ENCODE measurements around the gene GATM.

The GATM gene

DNA sequence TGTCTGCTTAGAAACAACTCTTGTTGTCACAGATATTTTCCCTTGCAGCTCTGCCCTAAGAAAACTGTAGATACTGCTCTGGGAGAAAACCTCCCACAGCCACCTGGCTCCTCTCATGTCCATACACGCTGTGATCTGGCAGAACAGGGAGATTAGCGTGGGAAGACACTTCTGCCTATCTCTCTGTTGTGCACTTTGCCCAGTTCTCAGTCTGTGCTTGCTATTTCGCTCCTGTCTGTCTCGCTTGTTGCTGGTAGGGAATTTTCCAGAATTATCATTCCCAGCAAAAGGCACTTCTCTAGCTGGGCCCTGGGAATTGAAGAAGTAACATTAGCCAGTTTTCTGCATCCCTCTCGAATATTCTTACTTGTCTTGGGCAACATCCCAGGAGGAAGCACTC, 8.1 kb upstream of the GATM start:
- no peaks in the 10 kb centered on the region for H3K9me3 ChIP-seq (ENCODE audit: control insufficient read depth, insufficient read depth, low read depth, low read length)
- no peaks in the 10 kb centered on the region for H3K4me1 ChIP-seq (ENCODE audit: control insufficient read depth, insufficient read depth, low read length)
- H3K27ac ChIP-seq (ENCODE audit: low read depth, low read length) = no peak overlapping the region
- H3K9ac ChIP-seq (ENCODE audit: low read length) = no peak overlapping the region
- H3K4me3 ChIP-seq (ENCODE audit: low read depth, low read length) = no peak overlapping the region
- no peaks in the 10 kb centered on the region for H3K36me3 ChIP-seq (ENCODE audit: control insufficient read depth, insufficient read depth, low read length)
- 0 out of 2 replicates have a peak, but pooled peaks cover 3% of the 10 kb centered on the region for H3K27me3 ChIP-seq (ENCODE audit: control insufficient read depth, insufficient read depth, low read length)

DNA sequence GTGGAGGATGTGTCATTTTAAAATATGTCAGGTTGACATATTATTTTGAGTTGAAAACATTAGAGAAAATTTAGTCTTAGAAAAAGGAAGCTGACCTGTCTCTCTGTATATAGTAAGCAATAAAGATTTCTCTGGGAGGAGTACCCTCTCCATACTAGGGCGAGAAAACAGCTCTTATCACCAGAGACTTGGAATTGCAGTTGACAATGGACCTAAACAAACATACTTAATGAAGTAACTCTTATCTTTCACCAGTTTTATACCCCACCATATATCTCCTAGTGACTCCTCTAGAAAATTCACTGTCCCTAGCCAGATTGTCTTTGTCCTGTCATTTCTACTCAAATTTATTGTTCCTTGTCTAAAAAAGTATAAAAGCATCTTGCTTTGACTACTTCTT, 7.2 kb upstream of the GATM start:
- Histone ChIP-seq H3K27me3 (ENCODE audit: control insufficient read depth, insufficient read depth, low read length) (0 out of 2 replicates have a peak, but pooled peaks cover 4% of the 10 kb centered on the region), H3K9ac (ENCODE audit: low read length) (no peak overlapping the region), H3K36me3 (ENCODE audit: control insufficient read depth, insufficient read depth, low read length) (no peaks in the 10 kb centered on the region), H3K27ac (ENCODE audit: low read depth, low read length) (no peak overlapping the region), H3K4me1 (ENCODE audit: control insufficient read depth, insufficient read depth, low read length) (no peaks in the 10 kb centered on the region), H3K9me3 (ENCODE audit: control insufficient read depth, insufficient read depth, low read depth, low read length) (no peaks in the 10 kb centered on the region), H3K4me3 (ENCODE audit: low read depth, low read length) (no peak overlapping the region)

DNA sequence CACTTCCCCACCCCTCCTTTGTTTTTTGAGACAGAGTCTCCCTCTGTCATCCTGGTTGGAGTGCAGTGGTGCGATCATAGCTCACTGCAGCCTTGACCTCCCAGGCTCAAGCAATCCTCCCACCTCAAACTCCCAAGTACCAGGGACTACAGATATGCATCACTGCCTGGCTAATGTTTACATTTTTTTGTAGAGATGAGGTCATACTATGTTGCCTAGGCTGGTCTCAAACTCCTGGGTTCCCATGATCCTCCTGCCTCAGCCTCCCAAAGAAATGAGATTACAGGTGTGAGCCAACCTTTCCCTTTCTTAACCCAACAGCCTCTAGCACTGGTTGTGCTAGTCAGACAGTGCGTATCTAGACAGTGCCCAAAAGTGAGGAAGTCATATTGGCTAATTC, 6.4 kb upstream of the GATM start:
- no peak overlapping the region for H3K27ac ChIP-seq (ENCODE audit: low read depth, low read length)
- H3K27me3 ChIP-seq (ENCODE audit: control insufficient read depth, insufficient read depth, low read length) = 0 out of 2 replicates have a peak, but pooled peaks cover 9% of the 10 kb centered on the region
- H3K4me3 ChIP-seq (ENCODE audit: low read depth, low read length) = no peak overlapping the region
- H3K9me3 ChIP-seq (ENCODE audit: control insufficient read depth, insufficient read depth, low read depth, low read length) = no peaks in the 10 kb centered on the region
- no peaks in the 10 kb centered on the region for H3K36me3 ChIP-seq (ENCODE audit: control insufficient read depth, insufficient read depth, low read length)
- no peak overlapping the region for H3K9ac ChIP-seq (ENCODE audit: low read length)
- no peaks in the 10 kb centered on the region for H3K4me1 ChIP-seq (ENCODE audit: control insufficient read depth, insufficient read depth, low read length)

DNA sequence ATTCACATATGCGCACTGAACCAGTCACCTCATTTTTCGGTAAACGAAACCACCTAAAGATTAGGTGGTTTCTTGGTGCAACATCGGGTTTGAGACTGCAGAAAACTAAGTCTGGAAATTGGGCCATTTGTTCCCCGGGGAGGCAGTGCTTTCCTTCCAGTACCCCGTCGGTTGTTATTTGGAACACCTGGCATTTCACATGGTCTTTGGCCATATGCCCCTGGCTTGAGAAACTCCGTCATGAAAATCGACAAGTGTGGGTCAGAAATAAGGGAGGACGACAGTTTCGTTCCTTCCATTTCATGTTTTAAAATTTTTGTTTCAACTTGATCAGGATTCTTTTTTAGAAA, 544 bp upstream of the GATM start:
- peaks cover 17% of the 10 kb centered on the region; the same call in 1 of the 2 replicates for H3K4me1 ChIP-seq (ENCODE audit: control insufficient read depth, insufficient read depth, low read length)
- H3K9me3 ChIP-seq (ENCODE audit: control insufficient read depth, insufficient read depth, low read depth, low read length) = no peaks in the 10 kb centered on the region
- no peak overlapping the region for H3K27ac ChIP-seq (ENCODE audit: low read depth, low read length)
- H3K36me3 ChIP-seq (ENCODE audit: control insufficient read depth, insufficient read depth, low read length) = no peaks in the 10 kb centered on the region
- H3K4me3 ChIP-seq (ENCODE audit: low read depth, low read length) = peak overlapping the region; percentile 67
- H3K27me3 ChIP-seq (ENCODE audit: control insufficient read depth, insufficient read depth, low read length) = peaks cover 53% of the 10 kb centered on the region
- H3K9ac ChIP-seq (ENCODE audit: low read length) = no peak overlapping the region

DNA sequence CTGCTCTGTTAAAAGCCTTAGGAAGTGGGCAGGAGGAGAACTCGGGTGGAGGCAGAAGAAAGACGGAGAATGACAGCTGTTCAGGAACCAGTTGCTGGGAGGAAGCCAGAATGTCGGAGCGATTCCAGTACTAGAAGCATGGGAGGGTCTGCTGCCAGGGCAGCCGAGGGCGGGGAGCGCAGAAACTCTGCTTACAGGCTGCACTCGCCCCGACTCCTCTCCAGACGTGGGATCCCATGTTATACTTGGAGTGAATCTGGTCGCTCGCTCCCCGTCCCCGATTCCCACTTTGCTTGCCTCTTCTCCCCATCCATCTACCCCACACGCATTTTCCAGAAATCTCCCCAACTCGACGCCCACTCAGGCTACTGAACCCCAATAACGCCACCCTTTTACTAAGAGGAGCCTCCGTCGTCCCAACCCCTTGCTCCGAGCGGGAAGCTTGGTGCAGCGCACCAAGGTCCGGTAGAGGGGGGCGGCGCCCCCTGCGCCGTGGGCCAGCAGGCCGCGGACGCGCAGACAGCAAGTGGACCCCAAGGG, 665 bp downstream of the GATM start:
- H3K27ac ChIP-seq (ENCODE audit: low read depth, low read length) = no peak overlapping the region

DNA sequence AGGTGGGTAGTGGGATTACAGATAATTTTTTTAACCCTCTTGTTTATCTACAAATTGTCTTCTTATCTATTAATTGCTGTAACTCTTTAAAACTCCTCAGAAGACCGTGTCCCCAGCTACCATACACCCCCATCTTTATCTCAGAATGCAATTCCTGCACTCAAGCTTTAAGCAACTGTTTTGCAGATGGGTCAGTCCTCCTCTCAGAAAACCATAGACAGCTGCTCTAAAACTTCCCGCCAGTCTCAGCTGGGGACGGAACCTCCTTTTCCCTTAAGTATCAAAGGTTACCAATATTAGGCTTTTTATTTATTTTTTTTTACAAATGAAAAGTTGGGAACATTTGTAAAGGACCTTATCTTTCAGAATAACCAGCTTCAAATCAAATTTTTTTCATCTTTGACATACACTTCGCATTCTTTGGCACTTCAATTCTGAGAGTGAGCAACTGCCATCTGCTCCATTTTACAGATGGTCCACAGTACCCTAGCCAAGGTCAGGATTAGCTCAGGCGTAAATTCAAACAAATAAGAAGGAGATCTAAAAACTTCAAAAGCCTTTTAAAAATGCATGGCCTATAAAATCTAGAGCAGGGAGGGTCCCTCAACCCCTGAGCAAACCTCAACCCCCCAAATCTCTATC, 1.3 kb downstream of the GATM start:
- Histone ChIP-seq H3K4me1 (ENCODE audit: control insufficient read depth, insufficient read depth, low read length) (peaks cover 20% of the 10 kb centered on the region), H3K9ac (ENCODE audit: low read length) (no peak overlapping the region), H3K27me3 (ENCODE audit: control insufficient read depth, insufficient read depth, low read length) (peaks cover 53% of the 10 kb centered on the region), H3K9me3 (ENCODE audit: control insufficient read depth, insufficient read depth, low read depth, low read length) (no peaks in the 10 kb centered on the region), H3K36me3 (ENCODE audit: control insufficient read depth, insufficient read depth, low read length) (no peaks in the 10 kb centered on the region), H3K4me3 (ENCODE audit: low read depth, low read length) (peak overlapping the region; percentile 67), H3K27ac (ENCODE audit: low read depth, low read length) (no peak overlapping the region)

More for the DNA sequence above, 665 bp downstream of the GATM start:
- H3K9me3 ChIP-seq (ENCODE audit: control insufficient read depth, insufficient read depth, low read depth, low read length) = no peaks in the 10 kb centered on the region
- peak overlapping the region; percentile 67 for H3K4me3 ChIP-seq (ENCODE audit: low read depth, low read length)
- peaks cover 17% of the 10 kb centered on the region; the same call in 1 of the 2 replicates for H3K4me1 ChIP-seq (ENCODE audit: control insufficient read depth, insufficient read depth, low read length)
- peak overlapping the region; percentile 60 for H3K9ac ChIP-seq (ENCODE audit: low read length)
- peaks cover 53% of the 10 kb centered on the region for H3K27me3 ChIP-seq (ENCODE audit: control insufficient read depth, insufficient read depth, low read length)
- no peaks in the 10 kb centered on the region for H3K36me3 ChIP-seq (ENCODE audit: control insufficient read depth, insufficient read depth, low read length)

DNA sequence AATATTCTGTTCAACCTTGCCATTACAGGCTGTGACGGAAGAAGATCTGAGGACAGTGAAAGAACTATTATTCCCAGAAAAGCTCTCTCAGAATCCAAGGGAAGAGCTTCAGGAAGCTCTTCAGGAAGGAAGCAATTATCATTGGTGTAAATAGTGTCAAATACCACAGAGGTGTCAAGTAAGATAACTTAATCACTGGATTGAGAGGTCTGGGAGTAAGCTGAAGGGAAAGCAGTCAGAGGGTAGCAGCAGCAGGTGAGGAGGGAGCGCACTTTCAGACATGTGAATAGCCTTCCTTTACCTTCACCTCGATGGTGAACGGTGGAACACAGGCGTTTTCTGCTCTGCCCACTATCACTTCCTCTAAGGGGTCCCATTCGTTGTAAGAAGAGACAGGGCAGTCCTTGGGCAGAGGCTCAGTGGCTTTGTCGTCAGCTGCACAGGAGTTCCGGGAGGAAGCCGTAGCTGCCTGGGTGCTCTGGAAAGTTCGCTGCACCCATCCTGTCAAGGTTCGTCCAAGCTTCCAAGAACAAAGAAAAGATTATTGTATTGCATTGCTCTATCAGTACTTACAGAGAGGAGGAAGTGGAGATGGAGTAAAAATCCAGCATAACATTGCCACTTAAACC, 1.9 kb downstream of the GATM start:
- peaks cover 26% of the 10 kb centered on the region for H3K4me1 ChIP-seq (ENCODE audit: control insufficient read depth, insufficient read depth, low read length)
- no peak overlapping the region for H3K27ac ChIP-seq (ENCODE audit: low read depth, low read length)
- peaks cover 50% of the 10 kb centered on the region for H3K27me3 ChIP-seq (ENCODE audit: control insufficient read depth, insufficient read depth, low read length)

DNA sequence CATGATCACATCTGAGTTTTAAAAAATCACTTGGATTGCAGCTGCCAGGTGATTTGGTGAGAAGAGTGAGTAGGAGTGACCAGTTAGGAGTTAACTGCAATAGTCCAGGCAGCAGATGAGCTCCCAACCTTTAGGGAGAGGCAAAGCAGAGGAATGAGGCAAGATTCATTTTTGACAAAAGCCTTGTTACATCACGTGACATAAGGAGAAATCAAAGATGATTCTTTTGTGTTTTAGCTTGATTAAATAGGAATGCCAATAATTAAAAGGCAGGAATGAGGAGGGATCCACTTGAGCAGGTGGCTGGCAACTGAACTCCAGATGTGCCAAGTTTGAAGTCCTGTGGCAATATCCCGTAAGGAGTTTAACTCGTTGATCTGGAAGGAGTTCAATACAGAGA, 2.5 kb downstream of the GATM start:
- no peaks in the 10 kb centered on the region for H3K36me3 ChIP-seq (ENCODE audit: control insufficient read depth, insufficient read depth, low read length)
- no peak overlapping the region for H3K9ac ChIP-seq (ENCODE audit: low read length)
- H3K4me3 ChIP-seq (ENCODE audit: low read depth, low read length) = no peak overlapping the region
- H3K9me3 ChIP-seq (ENCODE audit: control insufficient read depth, insufficient read depth, low read depth, low read length) = no peaks in the 10 kb centered on the region
- peaks cover 27% of the 10 kb centered on the region for H3K4me1 ChIP-seq (ENCODE audit: control insufficient read depth, insufficient read depth, low read length)
- H3K27me3 ChIP-seq (ENCODE audit: control insufficient read depth, insufficient read depth, low read length) = peaks cover 50% of the 10 kb centered on the region
- no peak overlapping the region for H3K27ac ChIP-seq (ENCODE audit: low read depth, low read length)

More for the DNA sequence above, 1.9 kb downstream of the GATM start:
- Histone ChIP-seq H3K4me3 (ENCODE audit: low read depth, low read length) (0 out of 2 replicates have a peak overlapping the region, but pooled peaks have one; percentile 6), H3K9ac (ENCODE audit: low read length) (no peak overlapping the region), H3K9me3 (ENCODE audit: control insufficient read depth, insufficient read depth, low read depth, low read length) (no peaks in the 10 kb centered on the region), H3K36me3 (ENCODE audit: control insufficient read depth, insufficient read depth, low read length) (no peaks in the 10 kb centered on the region)

DNA sequence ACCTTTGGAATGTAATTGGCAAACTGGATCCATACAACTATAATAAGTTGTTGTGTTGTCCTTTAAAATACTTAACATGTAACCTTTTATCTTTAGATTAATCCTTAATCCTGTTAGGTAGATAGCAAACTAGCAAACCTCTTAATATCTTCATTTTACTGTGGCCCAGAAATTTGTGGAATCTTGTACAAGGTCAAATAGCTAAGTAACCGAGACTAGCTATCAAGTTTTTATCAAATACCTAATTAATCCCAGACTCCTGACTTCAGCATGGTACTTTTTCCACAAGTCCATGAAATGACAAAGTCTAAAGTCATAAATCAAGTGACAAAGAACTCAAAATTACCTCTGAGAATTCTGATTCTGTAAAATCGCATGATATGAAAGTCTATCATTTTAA, 4.4 kb downstream of the GATM start:
- Histone ChIP-seq H3K4me3 (ENCODE audit: low read depth, low read length) (no peak overlapping the region), H3K27ac (ENCODE audit: low read depth, low read length) (no peak overlapping the region), H3K9ac (ENCODE audit: low read length) (no peak overlapping the region), H3K9me3 (ENCODE audit: control insufficient read depth, insufficient read depth, low read depth, low read length) (no peaks in the 10 kb centered on the region), H3K4me1 (ENCODE audit: control insufficient read depth, insufficient read depth, low read length) (peaks cover 27% of the 10 kb centered on the region), H3K27me3 (ENCODE audit: control insufficient read depth, insufficient read depth, low read length) (peaks cover 37% of the 10 kb centered on the region), H3K36me3 (ENCODE audit: control insufficient read depth, insufficient read depth, low read length) (no peaks in the 10 kb centered on the region)

DNA sequence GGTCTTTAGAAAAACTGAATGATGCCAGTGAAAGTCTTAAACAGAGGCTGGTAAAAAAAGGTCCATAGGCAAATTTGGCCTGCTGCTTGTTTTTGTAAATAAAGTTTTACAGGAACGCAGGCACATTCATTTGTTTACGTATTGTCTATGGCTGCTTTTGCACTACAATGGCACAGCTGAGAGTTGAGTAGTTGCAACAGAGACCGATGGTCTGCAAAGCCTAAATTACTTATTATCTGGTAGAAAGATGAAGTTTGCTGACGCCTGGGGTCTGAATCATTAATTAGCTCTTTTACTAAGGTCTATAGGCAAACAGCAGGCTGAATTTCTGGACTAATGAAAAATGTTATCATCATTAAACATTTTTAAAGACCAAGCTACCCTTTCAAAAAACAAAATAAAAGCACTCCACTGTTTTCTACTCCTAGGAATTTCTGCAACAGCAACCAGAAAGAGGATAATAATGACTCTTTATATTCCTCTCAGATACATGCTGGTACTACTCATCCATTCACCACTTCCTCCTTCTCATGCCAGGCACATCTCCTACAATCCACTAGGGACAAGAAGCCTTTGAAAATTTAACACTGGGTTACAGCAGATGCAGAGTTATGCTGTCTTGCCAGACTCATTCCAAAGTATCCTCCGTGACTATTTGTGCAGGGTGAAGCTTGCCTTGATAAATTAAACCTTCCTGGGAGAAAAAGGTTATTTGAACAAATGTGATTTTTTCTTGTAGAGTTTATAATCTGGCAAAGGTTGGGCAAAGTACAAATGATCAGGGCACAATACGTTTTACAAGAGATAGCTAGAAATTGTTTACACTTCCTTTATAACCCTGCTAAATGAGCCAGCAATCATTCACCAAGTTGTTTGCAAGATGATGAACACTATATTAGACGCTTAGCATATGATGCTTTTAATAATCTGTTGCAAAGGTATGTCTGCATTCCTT, 6.0 kb downstream of the GATM start:
- no peak overlapping the region for H3K9ac ChIP-seq (ENCODE audit: low read length)
- H3K9me3 ChIP-seq (ENCODE audit: control insufficient read depth, insufficient read depth, low read depth, low read length) = no peaks in the 10 kb centered on the region
- H3K27me3 ChIP-seq (ENCODE audit: control insufficient read depth, insufficient read depth, low read length) = peaks cover 20% of the 10 kb centered on the region
- peaks cover 26% of the 10 kb centered on the region for H3K4me1 ChIP-seq (ENCODE audit: control insufficient read depth, insufficient read depth, low read length)
- H3K36me3 ChIP-seq (ENCODE audit: control insufficient read depth, insufficient read depth, low read length) = no peaks in the 10 kb centered on the region
- no peak overlapping the region for H3K27ac ChIP-seq (ENCODE audit: low read depth, low read length)
- no peak overlapping the region for H3K4me3 ChIP-seq (ENCODE audit: low read depth, low read length)
